ENCODE measurements around the gene PLEK.

Gene PLEK, protein sequence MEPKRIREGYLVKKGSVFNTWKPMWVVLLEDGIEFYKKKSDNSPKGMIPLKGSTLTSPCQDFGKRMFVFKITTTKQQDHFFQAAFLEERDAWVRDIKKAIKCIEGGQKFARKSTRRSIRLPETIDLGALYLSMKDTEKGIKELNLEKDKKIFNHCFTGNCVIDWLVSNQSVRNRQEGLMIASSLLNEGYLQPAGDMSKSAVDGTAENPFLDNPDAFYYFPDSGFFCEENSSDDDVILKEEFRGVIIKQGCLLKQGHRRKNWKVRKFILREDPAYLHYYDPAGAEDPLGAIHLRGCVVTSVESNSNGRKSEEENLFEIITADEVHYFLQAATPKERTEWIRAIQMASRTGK

DNA sequence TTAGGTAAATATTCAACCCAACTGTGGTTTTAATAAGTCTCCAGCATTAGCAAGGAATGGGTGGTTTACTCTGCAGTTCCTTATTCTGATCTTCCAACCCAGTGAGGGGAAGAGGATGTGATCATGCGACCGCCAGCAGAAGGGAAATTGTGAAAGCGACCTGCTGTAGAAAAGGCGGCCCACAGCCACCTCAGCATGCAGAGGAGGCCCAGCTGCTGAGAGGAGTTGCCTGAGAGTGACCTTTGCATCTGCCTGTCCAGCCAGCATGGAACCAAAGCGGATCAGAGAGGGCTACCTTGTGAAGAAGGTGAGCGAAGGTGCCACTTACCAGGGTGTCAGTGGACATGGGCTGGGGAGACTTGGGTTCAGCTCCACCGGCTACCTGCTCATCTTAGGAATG is at the start of gene PLEK:
TSS of gene PLEK (plus strand) at position 196 of the 400 bp plus-strand sequence. CDS start at position 266, 70 bp downstream.
- H3K27ac ChIP-seq, result no peak within 1 kb of the TSS
- TF ChIP-seq ZFX (IDR thresholded peaks at IDR 0.05), result no peak
- TF ChIP-seq, protein P1, sequence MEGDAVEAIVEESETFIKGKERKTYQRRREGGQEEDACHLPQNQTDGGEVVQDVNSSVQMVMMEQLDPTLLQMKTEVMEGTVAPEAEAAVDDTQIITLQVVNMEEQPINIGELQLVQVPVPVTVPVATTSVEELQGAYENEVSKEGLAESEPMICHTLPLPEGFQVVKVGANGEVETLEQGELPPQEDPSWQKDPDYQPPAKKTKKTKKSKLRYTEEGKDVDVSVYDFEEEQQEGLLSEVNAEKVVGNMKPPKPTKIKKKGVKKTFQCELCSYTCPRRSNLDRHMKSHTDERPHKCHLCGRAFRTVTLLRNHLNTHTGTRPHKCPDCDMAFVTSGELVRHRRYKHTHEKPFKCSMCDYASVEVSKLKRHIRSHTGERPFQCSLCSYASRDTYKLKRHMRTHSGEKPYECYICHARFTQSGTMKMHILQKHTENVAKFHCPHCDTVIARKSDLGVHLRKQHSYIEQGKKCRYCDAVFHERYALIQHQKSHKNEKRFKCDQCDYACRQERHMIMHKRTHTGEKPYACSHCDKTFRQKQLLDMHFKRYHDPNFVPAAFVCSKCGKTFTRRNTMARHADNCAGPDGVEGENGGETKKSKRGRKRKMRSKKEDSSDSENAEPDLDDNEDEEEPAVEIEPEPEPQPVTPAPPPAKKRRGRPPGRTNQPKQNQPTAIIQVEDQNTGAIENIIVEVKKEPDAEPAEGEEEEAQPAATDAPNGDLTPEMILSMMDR (conservative IDR thresholded peaks at IDR 0.05), result no peak

DNA sequence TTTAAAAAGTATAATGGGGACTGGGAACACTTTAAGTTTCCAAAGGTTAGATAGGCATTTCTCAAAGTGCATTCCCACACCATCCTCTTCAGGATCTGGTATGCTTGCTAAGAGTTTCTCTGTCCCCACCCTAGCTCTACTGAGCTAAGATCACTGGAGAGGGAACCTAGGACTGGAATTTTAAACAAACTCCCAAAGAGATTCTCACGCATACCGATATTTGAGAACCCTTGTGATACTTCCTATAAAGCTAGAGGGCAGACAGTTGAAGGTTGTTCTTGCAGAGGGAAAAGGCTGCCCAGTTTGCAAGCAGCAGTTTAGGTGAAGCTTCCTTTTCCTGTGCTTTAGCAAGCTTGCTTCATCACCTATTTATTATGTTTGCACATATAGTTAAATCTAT is 49.0 kb upstream of the PLEK start:
- no peak overlapping the region for H3K27ac ChIP-seq
- no peak for TF ChIP-seq ZFX (IDR thresholded peaks at IDR 0.05)
- TF ChIP-seq, protein P1 (conservative IDR thresholded peaks at IDR 0.05), result no peak

DNA sequence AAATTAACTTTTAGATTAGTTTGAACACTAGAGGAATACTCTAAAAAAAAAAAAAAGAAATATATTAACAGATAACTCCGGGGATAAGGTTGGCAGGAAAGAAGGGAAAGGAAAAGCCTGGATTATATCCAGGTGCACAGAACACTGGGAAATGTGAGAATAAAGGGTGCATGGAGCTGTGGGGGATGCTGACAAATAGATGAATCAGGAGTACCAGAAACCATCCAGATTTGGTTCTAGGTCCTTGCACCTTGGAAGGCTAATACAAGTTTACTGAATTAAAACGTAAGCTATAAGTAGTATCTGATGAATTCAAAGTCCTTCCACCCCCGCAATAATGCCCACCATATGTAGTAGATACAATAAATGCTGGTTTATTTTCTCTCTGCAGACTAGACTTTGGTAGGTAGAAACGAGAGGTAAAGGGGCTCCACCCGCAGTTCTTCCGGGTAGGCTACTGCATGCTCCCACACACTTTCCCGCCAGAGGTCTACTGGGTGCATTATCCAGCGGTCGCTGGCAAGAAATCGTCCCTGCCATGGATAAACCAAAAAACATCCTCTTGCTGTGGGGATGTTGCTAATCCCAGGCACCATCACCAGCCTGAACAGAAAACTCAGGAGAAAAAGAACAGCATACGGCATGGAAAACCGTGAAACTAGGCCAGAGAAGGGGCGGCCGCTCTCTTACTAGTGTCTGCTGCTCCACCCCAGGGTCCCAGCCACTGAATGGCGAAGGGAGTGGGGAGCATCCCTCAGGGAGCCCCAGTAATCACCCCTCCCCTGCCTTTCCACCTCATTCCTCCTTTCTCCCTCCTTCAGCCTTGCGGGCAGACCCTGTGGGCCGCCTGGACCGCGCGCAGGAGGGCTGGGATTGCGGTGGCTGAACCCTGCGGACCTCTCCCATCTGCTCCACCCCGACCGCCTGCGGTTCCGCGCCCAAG is 46.8 kb upstream of the PLEK start:
- TF ChIP-seq ZFX (IDR thresholded peaks at IDR 0.05), result no peak
- TF ChIP-seq, protein P1 (conservative IDR thresholded peaks at IDR 0.05), result no peak
- no peak overlapping the region for H3K27ac ChIP-seq

DNA sequence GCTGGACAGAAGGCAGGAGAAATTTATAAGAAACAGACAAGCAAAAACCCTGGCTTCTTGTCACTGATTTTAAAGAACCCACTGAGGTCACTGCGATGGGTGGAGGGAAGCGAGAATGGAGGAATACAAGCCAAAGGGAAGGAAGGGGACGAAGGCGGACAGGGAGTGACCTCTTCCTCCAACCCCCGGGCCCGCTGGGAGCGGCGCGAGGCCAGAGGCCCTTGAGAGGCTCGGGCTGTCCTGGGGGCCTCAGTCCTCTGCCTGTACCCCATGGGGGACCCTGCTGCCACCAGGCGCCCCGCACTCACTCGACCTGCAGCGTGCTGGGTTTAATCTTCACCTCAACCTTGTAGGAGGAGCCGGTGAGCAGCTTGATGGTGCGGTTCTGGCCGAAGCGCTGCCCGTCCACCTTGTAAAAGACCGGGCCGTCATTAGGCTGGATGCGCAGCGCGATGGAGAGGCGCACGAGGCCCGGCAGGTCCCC is 46.1 kb upstream of the PLEK start:
- no peak for TF ChIP-seq ZFX (IDR thresholded peaks at IDR 0.05)
- TF ChIP-seq, protein P1 (conservative IDR thresholded peaks at IDR 0.05), result no peak
- H3K27ac ChIP-seq, result no peak overlapping the region

DNA sequence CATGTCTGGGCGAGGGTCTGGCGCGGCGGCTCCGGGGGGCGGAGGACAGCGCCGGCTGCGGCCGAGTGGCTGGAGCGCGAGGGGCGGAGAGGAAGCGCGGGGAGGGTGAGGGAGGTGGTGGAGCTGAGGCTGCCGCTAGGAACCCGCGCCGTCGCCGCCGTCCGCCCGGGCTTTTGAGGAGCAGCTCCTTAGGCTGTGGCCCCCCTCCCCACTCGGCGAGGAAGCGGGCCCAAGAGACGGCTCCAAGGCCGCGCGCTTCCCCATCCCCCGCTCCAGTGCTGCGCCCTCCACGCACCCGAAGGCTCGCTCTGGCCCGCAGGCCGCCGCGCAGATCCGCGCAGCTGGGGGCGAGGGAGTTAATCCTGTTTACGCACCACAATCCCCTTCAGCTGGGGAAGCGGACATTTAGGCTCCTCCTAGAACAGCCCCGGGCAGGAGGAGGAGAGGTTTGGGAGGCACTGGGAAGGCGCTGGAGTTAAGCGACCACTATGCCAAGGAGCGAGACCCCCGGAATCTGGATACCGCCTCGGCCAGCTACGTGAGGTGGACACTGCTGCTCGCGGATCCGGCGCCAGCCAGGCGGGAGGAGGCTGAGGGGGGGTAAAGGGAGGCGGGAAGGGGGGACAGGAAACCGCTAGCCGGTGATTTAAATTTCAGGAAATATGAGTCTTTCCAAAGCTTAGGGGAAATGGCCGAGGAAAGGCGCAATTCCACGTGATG is 45.5 kb upstream of the PLEK start, which contains the start of gene CNRIP1:
TSS of gene CNRIP1 (minus strand) at position 552 of the 720 bp plus-strand sequence. CDS start at position 3, 549 bp downstream.
- no peak for TF ChIP-seq ZFX (IDR thresholded peaks at IDR 0.05)
- TF ChIP-seq, protein P1 (conservative IDR thresholded peaks at IDR 0.05), result no peak
- H3K27ac ChIP-seq, result no peak within 1 kb of the TSS

DNA sequence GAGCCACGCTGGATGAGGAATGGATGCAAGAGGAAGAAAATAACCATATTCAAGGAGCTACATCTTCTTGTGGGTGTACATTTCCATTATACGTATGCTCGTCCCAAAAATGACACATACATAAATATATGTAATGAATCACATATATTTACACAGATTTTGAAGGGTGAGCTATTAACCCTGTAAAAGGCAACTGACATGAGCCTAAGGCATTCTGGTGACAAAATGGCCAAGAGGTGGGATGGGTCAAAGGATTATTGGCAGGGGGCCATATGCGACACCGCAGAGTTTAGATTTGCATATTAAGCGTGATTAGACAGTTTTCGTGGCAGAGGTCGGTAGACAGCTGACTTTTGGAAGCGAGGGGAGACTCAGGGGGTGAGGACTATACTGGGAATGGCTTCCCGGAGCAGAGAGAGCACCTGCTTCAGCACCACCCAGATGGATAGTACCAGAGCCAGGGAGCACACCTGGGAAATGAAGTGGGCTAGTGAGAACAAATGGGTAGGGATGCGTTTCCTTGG is 44.9 kb upstream of the PLEK start:
- H3K27ac ChIP-seq, result no peak overlapping the region
- no peak for TF ChIP-seq ZFX (IDR thresholded peaks at IDR 0.05)
- TF ChIP-seq, protein P1 (conservative IDR thresholded peaks at IDR 0.05), result no peak

Measured in C4-2B (cell line).